NCI-H2029 (cell line): ENCODE data around the gene PHF11.

Source experiments
- DNase-seq: peaks from one replicate; lab custom pipeline; 2025; lab: John Stamatoyannopoulos, UW

The PHF11 gene

GRCh38 chr13:49498206-49498605 is 2.5 kb downstream of the PHF11 start:
- no peak for DNase-seq

DNA sequence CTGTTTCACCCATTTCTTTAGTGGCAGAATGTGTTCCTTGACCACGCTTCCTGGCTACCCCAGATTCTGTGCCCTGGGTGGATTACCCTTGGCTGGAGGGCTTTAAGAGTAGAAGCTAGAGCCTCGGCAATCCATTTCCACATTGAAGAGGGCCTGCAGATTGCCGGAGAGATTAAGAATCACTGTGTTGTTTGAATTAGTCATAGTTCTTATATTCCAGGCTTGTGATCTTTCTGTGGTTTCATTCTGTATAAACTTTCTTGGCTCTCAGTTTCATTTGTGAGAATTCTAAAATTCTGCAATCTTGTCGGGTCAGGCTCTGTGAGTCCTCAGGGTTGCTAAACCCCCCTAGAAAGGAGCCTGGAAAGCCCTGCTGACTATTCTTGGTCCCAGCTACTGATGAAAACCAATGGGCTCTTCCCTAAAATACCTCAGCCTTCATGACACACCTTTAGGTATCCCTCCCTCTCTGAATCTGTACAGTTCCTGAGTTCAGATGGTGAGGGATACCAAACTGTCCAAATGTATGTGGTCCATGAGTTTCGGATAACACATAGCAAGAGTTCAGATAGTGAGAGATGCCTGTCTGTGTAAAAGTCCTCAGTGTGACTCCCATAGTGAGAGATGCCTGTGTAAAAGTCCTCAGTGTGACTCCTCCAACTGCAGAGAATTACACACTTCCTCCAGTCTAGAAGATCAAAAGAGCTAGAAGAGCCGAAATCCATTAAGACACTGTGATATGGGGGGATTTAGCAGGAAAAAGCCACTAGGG is 4.3 kb downstream of the PHF11 start:
- DNase-seq: no peak

DNA sequence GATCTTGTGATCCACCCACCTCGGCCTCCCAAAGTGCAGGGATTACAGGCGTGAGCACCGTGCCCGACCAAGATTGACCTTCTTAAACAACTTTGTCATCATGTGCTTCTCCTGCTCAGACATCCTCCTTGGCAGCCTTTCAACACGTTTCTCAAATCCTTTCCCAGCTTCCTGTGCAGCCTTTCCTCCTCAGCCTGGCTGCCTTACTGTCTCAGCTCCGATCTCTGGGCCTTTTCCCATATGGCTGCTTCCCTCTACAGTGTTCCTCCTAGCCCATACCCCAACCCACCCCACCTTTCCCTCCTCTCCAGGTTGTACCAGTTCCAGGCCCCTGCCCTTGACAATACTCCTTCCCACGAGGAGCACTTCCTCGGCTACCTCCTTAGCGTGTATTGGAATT is 7.2 kb downstream of the PHF11 start:
- no peak for DNase-seq

DNA sequence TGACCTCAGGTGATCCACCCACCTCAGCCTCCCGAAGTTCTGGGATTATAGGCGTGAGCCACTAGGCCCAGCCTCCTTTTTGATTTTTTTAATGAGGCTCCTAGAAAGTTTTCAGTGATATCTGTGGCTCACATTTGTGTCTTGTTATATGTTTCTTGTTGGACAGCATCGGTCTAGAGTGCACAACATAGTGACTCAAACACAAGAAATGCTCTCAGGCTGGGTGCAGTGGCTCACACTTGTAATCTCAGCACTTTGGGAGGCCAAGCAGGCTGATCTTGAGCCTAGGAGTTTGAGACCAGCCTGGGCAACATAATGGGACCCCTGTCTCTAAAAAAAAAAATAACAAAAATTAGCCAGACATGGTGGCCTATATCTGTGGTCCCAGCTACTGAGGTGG is 8.2 kb downstream of the PHF11 start:
- DNase-seq: no peak

GRCh38 chr13:49512578-49512977 is 16.8 kb downstream of the PHF11 start:
- DNase-seq: no peak

DNA sequence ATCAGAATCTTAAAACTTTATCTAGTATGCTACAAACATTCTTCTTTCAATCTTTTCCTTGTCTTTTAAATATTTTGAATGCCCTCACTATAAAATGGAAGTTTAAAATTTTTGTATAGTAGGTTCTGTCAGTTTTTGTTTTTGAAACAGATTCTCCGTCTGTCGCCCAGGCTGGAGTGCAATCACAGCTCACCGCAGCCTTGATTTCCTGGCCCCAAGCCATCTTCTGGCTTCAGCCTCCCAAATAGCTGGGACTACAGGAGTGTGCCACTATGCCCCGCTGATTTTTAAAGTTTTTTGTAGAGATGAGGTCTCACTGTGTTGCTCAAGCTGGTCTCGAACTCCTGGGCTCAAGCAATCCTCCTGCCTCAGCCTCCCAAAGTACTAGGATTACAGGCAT is 20.7 kb downstream of the PHF11 start:
- no peak for DNase-seq

DNA sequence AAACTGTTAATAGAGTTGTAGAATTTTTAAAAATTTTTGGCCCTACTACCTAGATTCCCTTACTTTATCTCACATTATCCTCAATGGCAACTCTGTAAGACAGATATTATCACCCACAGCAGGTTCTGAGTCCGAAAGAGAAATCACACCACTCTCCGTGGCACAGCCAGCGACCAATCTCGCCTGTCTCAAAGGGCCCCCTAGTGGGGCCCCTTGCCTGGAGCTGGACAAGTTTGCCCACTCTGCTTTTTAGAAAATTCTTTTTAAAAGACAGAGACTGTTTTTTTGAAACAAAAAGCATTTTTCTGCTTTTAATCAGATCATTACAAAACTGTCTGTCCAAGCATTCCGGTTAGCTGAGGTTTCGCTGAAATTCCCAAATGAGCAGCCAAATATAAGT is 21.7 kb downstream of the PHF11 start:
- no peak for DNase-seq

DNA sequence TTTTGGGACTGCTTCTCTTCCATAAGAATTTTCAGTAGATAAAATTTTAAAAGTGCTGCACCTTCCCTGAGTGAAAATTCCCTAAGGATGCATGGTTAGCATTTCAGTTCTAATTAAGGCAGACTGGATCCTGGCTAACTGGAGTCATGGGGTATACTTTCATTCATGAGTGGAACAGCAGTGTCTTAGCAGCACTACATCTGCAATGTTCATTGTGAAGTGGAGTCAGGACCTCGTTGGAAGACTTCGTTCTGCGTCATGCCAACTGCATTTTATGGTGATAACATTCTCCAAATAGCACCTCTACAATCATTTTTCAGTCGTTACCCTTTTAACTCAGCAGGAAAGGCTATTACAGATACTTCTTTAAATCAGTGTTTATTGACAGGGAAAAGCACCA is 25.5 kb downstream of the PHF11 start:
- no peak for DNase-seq

DNA sequence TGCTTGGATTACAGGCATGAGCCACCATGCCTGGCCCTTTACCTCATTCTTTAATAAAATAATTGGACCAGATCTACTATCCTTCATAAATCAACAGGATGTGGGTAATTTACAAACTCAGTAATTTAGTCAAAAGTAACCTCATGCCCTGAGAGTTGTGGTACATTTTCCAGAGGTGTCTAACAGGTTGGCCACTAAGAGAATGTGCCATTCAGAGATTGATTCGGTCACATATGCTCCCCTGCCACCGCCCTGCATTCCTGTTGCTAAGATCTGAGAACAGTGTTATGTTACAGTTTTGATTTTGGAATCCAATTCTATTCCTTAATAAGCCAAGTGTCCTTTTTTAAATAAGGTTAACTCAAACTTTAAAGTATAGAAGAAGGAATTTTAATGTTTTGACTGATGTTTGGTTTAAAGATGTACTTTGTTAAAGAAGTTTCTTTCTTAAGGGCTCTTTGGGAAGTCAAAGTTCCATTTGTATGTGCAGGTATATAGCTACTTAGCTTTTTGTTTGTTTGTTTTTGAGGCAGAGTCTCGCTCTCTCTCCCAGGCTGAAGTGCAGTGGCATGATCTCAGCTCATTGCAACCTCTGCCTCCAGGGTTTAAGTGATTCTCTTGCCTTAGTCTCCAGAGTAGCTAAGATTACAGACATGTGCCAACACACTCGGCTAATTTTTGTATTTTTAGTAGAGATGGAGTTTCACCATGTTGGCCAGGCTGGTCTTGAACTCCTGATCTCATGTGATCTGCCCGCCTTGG is 29.2 kb downstream of the PHF11 start:
- DNase-seq: no peak

DNA sequence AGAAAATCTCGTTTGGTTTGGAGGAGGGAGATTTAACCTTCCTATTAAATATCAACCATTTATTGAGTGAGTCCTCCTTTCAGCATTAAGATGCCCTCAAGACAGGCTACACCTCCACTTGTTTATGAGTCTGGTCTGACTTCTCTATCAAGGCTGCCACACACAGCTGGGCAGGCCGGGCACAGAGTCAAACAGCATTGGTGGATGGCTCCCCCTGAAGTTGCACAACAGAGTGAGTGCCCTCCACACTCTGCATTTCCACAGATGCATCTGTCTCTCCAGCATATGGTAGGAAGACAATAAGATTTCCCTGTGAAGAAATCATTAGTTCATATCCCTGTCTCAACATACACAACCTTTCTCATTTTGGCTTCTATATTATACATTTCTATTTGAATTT is 31.4 kb downstream of the PHF11 start:
- no peak for DNase-seq

DNA sequence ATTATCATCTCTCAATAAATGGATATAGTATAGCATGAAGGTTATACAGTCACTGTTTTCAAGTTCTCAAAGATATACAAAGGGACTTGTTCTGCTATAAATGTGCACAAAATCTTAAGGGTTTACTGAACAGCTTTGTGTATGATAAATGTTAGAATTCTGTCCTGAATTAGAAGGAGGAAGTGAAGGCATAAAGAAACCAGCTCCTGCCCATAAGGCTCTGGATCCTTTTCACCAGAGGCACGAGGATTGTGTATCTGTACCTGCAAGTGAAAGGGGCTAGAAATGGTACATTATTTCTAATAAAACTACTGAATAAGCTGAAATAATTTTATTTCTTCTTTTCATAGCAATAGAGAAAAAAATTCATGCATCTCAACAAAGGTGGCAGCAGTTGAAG is 32.4 kb downstream of the PHF11 start:
- DNase-seq: no peak

GRCh38 chr13:49530457-49530856 is 34.7 kb downstream of the PHF11 start:
- DNase-seq: no peak

- DNase-seq: no peak
Measured at GRCh38 chr13:49532593-49532992, 36.8 kb downstream of the PHF11 start.

DNA sequence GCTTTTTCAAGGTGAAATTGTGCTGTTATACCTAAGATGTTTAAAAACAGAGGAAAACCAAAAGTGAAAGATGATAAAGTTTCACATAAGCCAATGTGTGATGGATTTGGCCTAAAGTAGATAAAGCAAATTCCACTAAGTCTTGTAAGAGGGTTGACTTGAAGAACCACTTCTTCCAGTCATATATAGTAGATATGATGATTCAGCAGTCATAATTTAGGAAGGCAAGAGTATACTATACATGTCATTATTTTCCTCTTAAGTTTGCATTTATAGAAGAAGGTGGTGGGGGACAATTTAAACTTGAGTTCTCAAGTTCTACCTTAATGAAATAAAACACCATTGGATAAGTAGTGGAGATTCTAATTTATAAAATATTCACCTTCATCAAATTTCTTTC is 37.3 kb downstream of the PHF11 start:
- no peak for DNase-seq

DNA sequence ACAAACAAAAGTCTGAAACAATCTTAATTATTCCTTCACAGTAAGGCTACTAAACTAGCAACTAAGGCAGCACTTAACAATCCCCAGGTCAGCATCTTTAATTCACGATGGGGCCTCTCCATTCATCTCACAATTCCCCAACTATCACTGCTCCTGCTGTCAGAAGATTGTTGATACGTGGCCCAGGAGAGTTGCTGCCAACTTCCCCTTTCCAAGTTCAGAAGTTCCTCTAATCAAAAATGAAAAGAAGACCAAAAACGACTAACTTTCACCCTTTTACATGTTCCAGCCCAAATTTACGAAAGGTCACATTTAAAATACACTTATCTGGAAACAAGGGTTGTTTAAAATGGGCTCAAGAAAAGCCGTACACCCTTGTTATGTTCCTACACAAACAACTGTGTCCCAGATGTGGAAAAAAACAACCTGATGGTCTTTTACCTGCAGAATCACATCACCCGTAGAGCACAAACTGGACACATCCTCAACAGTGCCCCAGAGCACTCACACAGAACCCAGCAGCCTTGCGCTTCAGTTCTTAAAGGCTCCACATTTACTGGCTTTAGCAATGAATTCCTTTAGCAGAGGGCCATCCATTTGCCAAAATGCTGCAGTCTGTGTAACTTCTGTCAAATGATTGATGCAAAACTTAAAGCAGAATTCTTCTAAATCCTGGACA is 38.0 kb downstream of the PHF11 start:
- no peak for DNase-seq

- no peak for DNase-seq
Measured at GRCh38 chr13:49536144-49536873, 40.6 kb downstream of the PHF11 start.

- no peak for DNase-seq
Measured at GRCh38 chr13:49538404-49538803, 42.7 kb downstream of the PHF11 start.

- no peak for DNase-seq
Measured at GRCh38 chr13:49539313-49539712, 43.6 kb downstream of the PHF11 start.

DNA sequence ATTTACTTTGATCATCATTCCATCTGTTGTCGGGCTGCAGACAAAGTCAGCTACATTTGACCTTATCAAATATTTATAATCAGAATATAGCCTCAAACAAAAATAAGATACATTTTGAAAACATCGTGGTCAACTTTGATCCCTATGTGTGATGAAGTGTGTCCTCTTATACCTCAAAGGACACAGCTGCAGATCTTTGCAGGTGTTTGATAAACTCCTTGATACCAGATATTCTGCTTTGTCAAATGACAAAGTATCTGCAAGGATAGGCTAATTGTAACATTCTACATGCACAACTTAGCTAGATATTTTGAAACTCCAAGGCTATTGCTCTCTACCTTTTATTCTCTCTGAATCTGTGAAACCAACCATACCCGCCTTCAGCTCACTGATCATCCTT is 44.0 kb downstream of the PHF11 start:
- DNase-seq: no peak

- no peak for DNase-seq
Measured at GRCh38 chr13:49540552-49540951, 44.8 kb downstream of the PHF11 start.

- DNase-seq: no peak
Measured at GRCh38 chr13:49543656-49544055, 47.9 kb downstream of the PHF11 start.

GRCh38 chr13:49545661-49546060 is 49.9 kb downstream of the PHF11 start:
- DNase-seq: no peak
